ENCODE measurements around the gene TGFBR3. TPM values are rescaled to one million over a fixed set of nuclear protein-coding genes. Genes with fewer than 3 reads are reported as not detected.
A peak's percentile ranks its signal among the peaks of the same experiment; 100 is the strongest.

The TGFBR3 gene
- polyA plus RNA-seq, 1 donor (not counting 4 experiments of a cell fraction or from before 2014, with no cell fraction given): 1.2 TPM

DNA sequence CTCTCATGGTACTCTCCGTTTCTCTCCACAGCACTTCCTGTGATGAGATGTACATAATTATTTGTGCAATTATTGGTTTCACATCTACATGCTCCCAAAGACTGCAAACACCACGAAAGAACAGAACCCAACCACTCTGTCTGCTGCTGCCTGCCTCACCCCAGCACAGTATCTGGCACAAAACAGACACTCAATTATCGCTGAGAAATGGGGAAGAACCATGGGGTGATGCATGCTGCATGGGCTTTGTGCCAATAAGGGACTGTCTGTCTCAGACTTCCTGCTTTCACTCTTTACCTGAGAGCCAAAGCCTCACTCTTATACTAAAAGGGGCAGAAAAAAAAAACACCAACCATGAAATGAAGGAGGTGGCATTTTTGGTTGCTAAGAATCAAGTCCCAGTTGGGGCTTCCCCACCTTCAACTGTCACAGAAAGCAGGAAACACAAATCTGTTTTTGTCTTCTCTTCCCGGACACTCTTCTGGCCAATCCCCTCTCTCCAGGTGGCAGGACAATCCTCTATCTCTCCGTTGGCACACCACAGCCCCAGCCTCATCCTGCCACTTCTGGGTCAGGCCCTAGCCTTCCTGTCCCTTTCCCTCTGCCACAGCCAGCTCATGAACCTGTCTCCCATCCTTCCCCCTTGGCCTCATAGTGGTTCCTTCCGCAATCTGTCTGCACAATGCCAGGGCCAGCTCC lies 82.0 kb downstream of the TGFBR3 start:
- Histone ChIP-seq H4K20me1 (ENCODE audit: control insufficient read depth, extremely low read depth, insufficient read depth, low read length) (no peaks in the 10 kb centered on the region), H3K4me2 (ENCODE audit: control insufficient read depth, extremely low read depth, insufficient read depth, low read depth, low read length) (peak overlapping the region; percentile 79), H3K4me3 (ENCODE audit: control insufficient read depth in 2 of 3, extremely low read depth in 1 of 3, insufficient read depth in 2 of 3, low read depth in 1 of 3, low read length in 3 of 3) (peak overlapping the region in 1 of 3 experiments; percentile 30), H3K9ac (ENCODE audit: control insufficient read depth, extremely low read depth, insufficient read depth, low read length) (peak overlapping the region; percentile 61), H2AFZ (ENCODE audit: control insufficient read depth, low read length) (peak overlapping the region; percentile 21), H3K27me3 (ENCODE audit: control insufficient read depth, extremely low read depth, insufficient read depth, low read length) (peaks cover 25% of the 10 kb centered on the region), H3K9me1 (ENCODE audit: control insufficient read depth, extremely low read depth, insufficient read depth, low read length) (no peaks in the 10 kb centered on the region), H3K9me3 (ENCODE audit: control insufficient read depth, low read depth, low read length) (no peaks in the 10 kb centered on the region), H3K79me2 (ENCODE audit: control insufficient read depth, insufficient read depth, low read length) (no peaks in the 10 kb centered on the region), H3K27ac (ENCODE audit: control insufficient read depth, insufficient read depth, low read length) (peak overlapping the region; percentile 78), H3K4me1 (ENCODE audit: control insufficient read depth, extremely low read depth, insufficient read depth, low read length) (peaks cover 20% of the 10 kb centered on the region), H3K36me3 (ENCODE audit: control insufficient read depth in 2 of 2, extremely low read depth in 1 of 2, insufficient read depth in 2 of 2, low read length in 2 of 2) (no peaks in the 10 kb centered on the region)
- dilution Hi-C loops (cut with MboI; ENCODE audit: extremely low pct_ligation_motif_present, low sequenced_read_pairs): no loop called here
- FAIRE-seq (peak; percentile 93), DNase-seq (ENCODE audit: low read depth, low spot score) (no peak)
- TF ChIP-seq EZH2 (IDR thresholded peaks at IDR 0.05; ENCODE audit: low read length): no peak
- TF ChIP-seq, protein P1, sequence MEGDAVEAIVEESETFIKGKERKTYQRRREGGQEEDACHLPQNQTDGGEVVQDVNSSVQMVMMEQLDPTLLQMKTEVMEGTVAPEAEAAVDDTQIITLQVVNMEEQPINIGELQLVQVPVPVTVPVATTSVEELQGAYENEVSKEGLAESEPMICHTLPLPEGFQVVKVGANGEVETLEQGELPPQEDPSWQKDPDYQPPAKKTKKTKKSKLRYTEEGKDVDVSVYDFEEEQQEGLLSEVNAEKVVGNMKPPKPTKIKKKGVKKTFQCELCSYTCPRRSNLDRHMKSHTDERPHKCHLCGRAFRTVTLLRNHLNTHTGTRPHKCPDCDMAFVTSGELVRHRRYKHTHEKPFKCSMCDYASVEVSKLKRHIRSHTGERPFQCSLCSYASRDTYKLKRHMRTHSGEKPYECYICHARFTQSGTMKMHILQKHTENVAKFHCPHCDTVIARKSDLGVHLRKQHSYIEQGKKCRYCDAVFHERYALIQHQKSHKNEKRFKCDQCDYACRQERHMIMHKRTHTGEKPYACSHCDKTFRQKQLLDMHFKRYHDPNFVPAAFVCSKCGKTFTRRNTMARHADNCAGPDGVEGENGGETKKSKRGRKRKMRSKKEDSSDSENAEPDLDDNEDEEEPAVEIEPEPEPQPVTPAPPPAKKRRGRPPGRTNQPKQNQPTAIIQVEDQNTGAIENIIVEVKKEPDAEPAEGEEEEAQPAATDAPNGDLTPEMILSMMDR (optimal IDR thresholded peaks at IDR 0.05 in 1 of 3, IDR thresholded peaks at IDR 0.05 in 1 of 3, conservative IDR thresholded peaks at IDR 0.05 in 1 of 3; ENCODE audit: extremely low read depth in 1 of 3, insufficient read depth in 2 of 3, low read length in 3 of 3): no peak

DNA sequence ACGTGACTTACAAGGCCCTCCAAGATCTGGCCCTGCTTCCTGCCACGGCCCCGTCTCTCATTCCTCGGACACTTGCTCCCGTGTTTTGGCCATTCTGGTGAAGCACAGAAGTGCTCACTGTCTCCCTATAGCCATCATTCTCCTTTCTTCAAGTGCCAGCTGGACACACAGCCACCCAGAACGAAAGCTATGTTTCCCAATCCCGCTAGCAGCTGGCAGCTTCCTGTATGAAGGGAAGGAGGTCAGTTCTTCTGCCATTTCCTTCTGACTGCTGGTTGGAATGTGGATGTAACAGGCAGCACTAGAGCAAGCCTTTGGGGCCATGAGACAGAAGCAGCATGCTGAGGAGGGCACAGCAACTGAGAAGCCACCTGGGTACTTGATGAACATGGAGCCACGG lies 82.8 kb downstream of the TGFBR3 start:
- peaks cover 27% of the 10 kb centered on the region for H3K27me3 ChIP-seq (ENCODE audit: control insufficient read depth, extremely low read depth, insufficient read depth, low read length)
- peaks cover 20% of the 10 kb centered on the region for H3K4me1 ChIP-seq (ENCODE audit: control insufficient read depth, extremely low read depth, insufficient read depth, low read length)
- no peaks in the 10 kb centered on the region for H3K9me1 ChIP-seq (ENCODE audit: control insufficient read depth, extremely low read depth, insufficient read depth, low read length)
- no peaks in the 10 kb centered on the region for H3K36me3 ChIP-seq (ENCODE audit: control insufficient read depth in 2 of 2, extremely low read depth in 1 of 2, insufficient read depth in 2 of 2, low read length in 2 of 2)
- dilution Hi-C loops (cut with MboI; ENCODE audit: extremely low pct_ligation_motif_present, low sequenced_read_pairs): no loop called here
- H3K9me3 ChIP-seq (ENCODE audit: control insufficient read depth, low read depth, low read length): no peaks in the 10 kb centered on the region
- no peak overlapping the region for H3K9ac ChIP-seq (ENCODE audit: control insufficient read depth, extremely low read depth, insufficient read depth, low read length)
- TF ChIP-seq EZH2 (IDR thresholded peaks at IDR 0.05; ENCODE audit: low read length): no peak
- TF ChIP-seq, protein P1 (optimal IDR thresholded peaks at IDR 0.05 in 1 of 3, IDR thresholded peaks at IDR 0.05 in 1 of 3, conservative IDR thresholded peaks at IDR 0.05 in 1 of 3; ENCODE audit: extremely low read depth in 1 of 3, insufficient read depth in 2 of 3, low read length in 3 of 3): no peak
- FAIRE-seq (no peak), DNase-seq (ENCODE audit: low read depth, low spot score) (no peak)
- no peak overlapping the region for H3K4me3 ChIP-seq (ENCODE audit: control insufficient read depth in 2 of 3, extremely low read depth in 1 of 3, insufficient read depth in 2 of 3, low read depth in 1 of 3, low read length in 3 of 3)
- H3K27ac ChIP-seq (ENCODE audit: control insufficient read depth, insufficient read depth, low read length): no peak overlapping the region
- H4K20me1 ChIP-seq (ENCODE audit: control insufficient read depth, extremely low read depth, insufficient read depth, low read length): no peaks in the 10 kb centered on the region
- no peak overlapping the region for H2AFZ ChIP-seq (ENCODE audit: control insufficient read depth, low read length)
- H3K79me2 ChIP-seq (ENCODE audit: control insufficient read depth, insufficient read depth, low read length): no peaks in the 10 kb centered on the region
- no peak overlapping the region for H3K4me2 ChIP-seq (ENCODE audit: control insufficient read depth, extremely low read depth, insufficient read depth, low read depth, low read length)

Measured in keratinocyte (primary cell).